Liver (tissue), 9 donors: ENCODE data around the gene NFIX. TPM values are rescaled to one million over a fixed set of nuclear protein-coding genes. Genes with fewer than 3 reads are reported as not detected.

Source experiments
- DNase-seq: peaks from one replicate; pipeline ENCODE4 v3.0.0-alpha.2; 2017; ENCODE audit warnings: low spot score
- H3K27ac ChIP-seq, 2 donors: one replicate each; pipeline ENCODE4 v1.7.0; 2013; ENCODE audit warnings: inconsistent platforms in 2 of 2, low read length in 2 of 2, control low read depth in 1 of 2, low read depth in 1 of 2, mild to moderate bottlenecking in 1 of 2
- H3K27me3 ChIP-seq, 4 donors: one replicate each; pipeline versions ENCODE4 v1.6.1 to v1.7.0; 2013; ENCODE audit warnings: low read length in 3 of 4, inconsistent platforms in 1 of 4, mild to moderate bottlenecking in 1 of 4, moderate library complexity in 1 of 4; ENCODE audit not compliant: control insufficient read depth in 4 of 4, insufficient read depth in 4 of 4
- H3K36me3 ChIP-seq, 4 donors: one replicate each; pipeline versions ENCODE4 v1.6.1 to v1.7.0; 2013; ENCODE audit warnings: low read length in 3 of 4, mild to moderate bottlenecking in 3 of 4, low read depth in 1 of 4, moderate library complexity in 1 of 4; ENCODE audit not compliant: control insufficient read depth in 4 of 4, insufficient read depth in 3 of 4
- H3K4me1 ChIP-seq, 4 donors: one replicate each; pipeline versions ENCODE4 v1.6.1 to v1.7.0; 2013; ENCODE audit warnings: low read length in 3 of 4, mild to moderate bottlenecking in 3 of 4, moderate library complexity in 1 of 4; ENCODE audit not compliant: control insufficient read depth in 4 of 4, insufficient read depth in 4 of 4
- H3K4me3 ChIP-seq, 3 donors: one replicate each; pipeline versions ENCODE4 v1.6.1 to v1.7.0; 2013; ENCODE audit warnings: low read length in 3 of 3, control low read depth in 1 of 3, low read depth in 1 of 3, mild to moderate bottlenecking in 1 of 3
- H3K9ac ChIP-seq, 2 donors: one replicate each; pipeline ENCODE4 v1.7.0; 2013; ENCODE audit warnings: low read length in 2 of 2, mild to moderate bottlenecking in 2 of 2, moderate library complexity in 2 of 2, control low read depth in 1 of 2, low read depth in 1 of 2
- H3K9me3 ChIP-seq, 4 donors: one replicate each; pipeline versions ENCODE4 v1.6.1 to v1.7.0; 2013; ENCODE audit warnings: low read length in 3 of 4; ENCODE audit not compliant: control insufficient read depth in 4 of 4
- EGR1 ChIP-seq, 2 donors: IDR thresholded peaks; 2 replicates each; pipeline ENCODE4 v1.6.1; 2016 to 2018; ENCODE audit warnings: antibody characterized with exemption in 2 of 2, low read depth in 2 of 2
- FOXA1 ChIP-seq: IDR thresholded peaks from 2 replicates; pipeline ENCODE4 v1.6.1; 2016; ENCODE audit warnings: antibody characterized with exemption
- FOXA2 ChIP-seq: IDR thresholded peaks from 2 replicates; pipeline ENCODE4 v1.6.1; 2016; ENCODE audit warnings: antibody characterized with exemption
- GABPA ChIP-seq, 2 donors: IDR thresholded peaks in 1 of 2; conservative IDR thresholded peaks in 1 of 2; 2 replicates each; pipeline ENCODE4 v1.6.1; 2016; ENCODE audit warnings: antibody characterized with exemption in 2 of 2, mild to moderate bottlenecking in 1 of 2, moderate library complexity in 1 of 2
- HNF4A ChIP-seq, 2 donors: conservative IDR thresholded peaks; 2 replicates each; pipeline ENCODE4 v1.6.1; 2016; ENCODE audit warnings: antibody characterized with exemption in 2 of 2, mild to moderate bottlenecking in 2 of 2
- HNF4G ChIP-seq: IDR thresholded peaks from 2 replicates; pipeline ENCODE4 v1.6.1; 2016; ENCODE audit warnings: antibody characterized with exemption
- JUND ChIP-seq, 2 donors: IDR thresholded peaks; 2 replicates each; pipeline ENCODE4 v1.6.1; 2016; ENCODE audit warnings: antibody characterized with exemption in 2 of 2
- RAD21 ChIP-seq, 2 donors: IDR thresholded peaks; 2 replicates each; pipeline ENCODE4 v1.6.1; 2016; ENCODE audit warnings: antibody characterized with exemption in 2 of 2, mild to moderate bottlenecking in 2 of 2
- RXRA ChIP-seq, 2 donors: IDR thresholded peaks; 2 replicates each; pipeline ENCODE4 v1.6.1; 2017 to 2018; ENCODE audit warnings: antibody characterized with exemption in 2 of 2, mild to moderate bottlenecking in 1 of 2
- SP1 ChIP-seq: IDR thresholded peaks from 2 replicates; pipeline ENCODE4 v1.6.1; 2018; ENCODE audit warnings: antibody characterized with exemption, mild to moderate bottlenecking
- TAF1 ChIP-seq: conservative IDR thresholded peaks from 2 replicates; pipeline ENCODE4 v1.6.1; 2016; ENCODE audit warnings: antibody characterized with exemption, mild to moderate bottlenecking
- YY1 ChIP-seq: IDR thresholded peaks from 2 replicates; pipeline ENCODE4 v1.6.1; 2016; ENCODE audit warnings: antibody characterized with exemption, mild to moderate bottlenecking
- WGBS: extraction: QIAGEN DNeasy Blood & Tissue Kit; methylation state at CpG from one replicate; pipeline ENCODE4 v1.1.7; 2013; 5-methylcytosine and 5-hydroxymethylcytosine counted together
- polyA plus RNA-seq, 2 donors: library from polyadenylated mRNA; stranded (reverse) in 1 of 2; unstranded in 1 of 2; fragments of 200-250 nt in 1 of 2; fragments of >200 nt in 1 of 2; fragmentation: Nextera tagmentation in 1 of 2; extraction: Ambion mirVana in 1 of 2; gene quantifications; one replicate each; pipeline versions ENCODE4 v1.2.1 to v1.2.3, GENCODE V29; 2013 to 2015
- total RNA-seq, 2 donors: library from RNA; depleted of rRNA; stranded (reverse); fragments of >200 nt; gene quantifications; one replicate each; pipeline ENCODE4 v1.2.3, GENCODE V29; 2014
- TF ChIP-seq, protein P1 (sequence below): fragments of 150-350 bp; IDR thresholded peaks from 2 replicates; pipeline ENCODE4 v1.5.1; 2017; ENCODE audit warnings: improper control_type of control experiment, low read depth, low read length; ENCODE audit not compliant: missing input control
- TF ChIP-seq, protein P2 (sequence below): IDR thresholded peaks from 2 replicates; pipeline ENCODE4 v1.6.1; 2016; ENCODE audit warnings: antibody characterized with exemption
- TF ChIP-seq, protein P3 (sequence below): IDR thresholded peaks from 2 replicates; pipeline ENCODE4 v1.6.1; 2016; ENCODE audit warnings: antibody characterized with exemption
- TF ChIP-seq, protein P4 (sequence below): IDR thresholded peaks from 2 replicates; pipeline ENCODE4 v1.6.1; 2016; ENCODE audit warnings: antibody characterized with exemption
- TF ChIP-seq, protein P5 (sequence below): IDR thresholded peaks from 2 replicates; pipeline ENCODE4 v1.6.1; 2016; ENCODE audit warnings: antibody characterized with exemption, mild to moderate bottlenecking
- donor health status: healthy.
- donor health status: healthy.
- donor health status: healthy.
- donor health status: healthy.
- donor health status: healthy.

Gene NFIX
- total and polyA plus RNA-seq, 4 donors, result 3.3 to 18.4 (median 12.6) TPM

DNA sequence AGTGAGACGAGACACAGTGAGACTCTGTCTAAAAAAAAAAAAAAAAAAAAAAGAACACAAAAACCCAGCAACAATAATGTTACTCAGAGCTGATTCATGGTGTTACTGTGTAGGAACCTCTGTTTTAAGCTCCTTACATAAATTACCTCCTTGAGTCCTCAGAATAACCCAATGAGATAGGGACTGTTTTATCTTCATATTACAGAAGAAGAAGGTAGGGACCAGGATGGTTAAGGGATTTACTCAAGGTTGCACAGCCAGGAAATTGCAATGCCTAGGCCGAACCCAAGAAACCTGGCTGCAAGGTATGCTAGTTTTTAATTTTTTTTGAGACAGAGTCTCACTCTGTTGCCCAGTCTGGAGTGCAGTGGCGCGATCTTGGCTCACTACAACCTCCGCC, 27.4 kb upstream of the NFIX start:
- TF ChIP-seq JUND (IDR thresholded peaks at IDR 0.05), result no peak
- TF ChIP-seq FOXA2, result no peak
- TF ChIP-seq GABPA (IDR thresholded peaks at IDR 0.05 in 1 of 2, conservative IDR thresholded peaks at IDR 0.05 in 1 of 2), result no peak
- TF ChIP-seq HNF4G, result no peak
- TF ChIP-seq RXRA (IDR thresholded peaks at IDR 0.05), result no peak
- TF ChIP-seq FOXA1, result no peak
- TF ChIP-seq, protein P1, sequence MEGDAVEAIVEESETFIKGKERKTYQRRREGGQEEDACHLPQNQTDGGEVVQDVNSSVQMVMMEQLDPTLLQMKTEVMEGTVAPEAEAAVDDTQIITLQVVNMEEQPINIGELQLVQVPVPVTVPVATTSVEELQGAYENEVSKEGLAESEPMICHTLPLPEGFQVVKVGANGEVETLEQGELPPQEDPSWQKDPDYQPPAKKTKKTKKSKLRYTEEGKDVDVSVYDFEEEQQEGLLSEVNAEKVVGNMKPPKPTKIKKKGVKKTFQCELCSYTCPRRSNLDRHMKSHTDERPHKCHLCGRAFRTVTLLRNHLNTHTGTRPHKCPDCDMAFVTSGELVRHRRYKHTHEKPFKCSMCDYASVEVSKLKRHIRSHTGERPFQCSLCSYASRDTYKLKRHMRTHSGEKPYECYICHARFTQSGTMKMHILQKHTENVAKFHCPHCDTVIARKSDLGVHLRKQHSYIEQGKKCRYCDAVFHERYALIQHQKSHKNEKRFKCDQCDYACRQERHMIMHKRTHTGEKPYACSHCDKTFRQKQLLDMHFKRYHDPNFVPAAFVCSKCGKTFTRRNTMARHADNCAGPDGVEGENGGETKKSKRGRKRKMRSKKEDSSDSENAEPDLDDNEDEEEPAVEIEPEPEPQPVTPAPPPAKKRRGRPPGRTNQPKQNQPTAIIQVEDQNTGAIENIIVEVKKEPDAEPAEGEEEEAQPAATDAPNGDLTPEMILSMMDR, result no peak
- no peak for TF ChIP-seq RAD21 (IDR thresholded peaks at IDR 0.05)
- TF ChIP-seq YY1, result no peak
- TF ChIP-seq, protein P2, sequence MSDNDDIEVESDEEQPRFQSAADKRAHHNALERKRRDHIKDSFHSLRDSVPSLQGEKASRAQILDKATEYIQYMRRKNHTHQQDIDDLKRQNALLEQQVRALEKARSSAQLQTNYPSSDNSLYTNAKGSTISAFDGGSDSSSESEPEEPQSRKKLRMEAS, result no peak
- TF ChIP-seq, protein P3, sequence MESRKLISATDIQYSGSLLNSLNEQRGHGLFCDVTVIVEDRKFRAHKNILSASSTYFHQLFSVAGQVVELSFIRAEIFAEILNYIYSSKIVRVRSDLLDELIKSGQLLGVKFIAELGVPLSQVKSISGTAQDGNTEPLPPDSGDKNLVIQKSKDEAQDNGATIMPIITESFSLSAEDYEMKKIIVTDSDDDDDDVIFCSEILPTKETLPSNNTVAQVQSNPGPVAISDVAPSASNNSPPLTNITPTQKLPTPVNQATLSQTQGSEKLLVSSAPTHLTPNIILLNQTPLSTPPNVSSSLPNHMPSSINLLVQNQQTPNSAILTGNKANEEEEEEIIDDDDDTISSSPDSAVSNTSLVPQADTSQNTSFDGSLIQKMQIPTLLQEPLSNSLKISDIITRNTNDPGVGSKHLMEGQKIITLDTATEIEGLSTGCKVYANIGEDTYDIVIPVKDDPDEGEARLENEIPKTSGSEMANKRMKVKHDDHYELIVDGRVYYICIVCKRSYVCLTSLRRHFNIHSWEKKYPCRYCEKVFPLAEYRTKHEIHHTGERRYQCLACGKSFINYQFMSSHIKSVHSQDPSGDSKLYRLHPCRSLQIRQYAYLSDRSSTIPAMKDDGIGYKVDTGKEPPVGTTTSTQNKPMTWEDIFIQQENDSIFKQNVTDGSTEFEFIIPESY, result no peak
- TF ChIP-seq EGR1 (IDR thresholded peaks at IDR 0.05; ENCODE audit: low read depth in 2 of 2), result no peak
- TF ChIP-seq, protein P4, sequence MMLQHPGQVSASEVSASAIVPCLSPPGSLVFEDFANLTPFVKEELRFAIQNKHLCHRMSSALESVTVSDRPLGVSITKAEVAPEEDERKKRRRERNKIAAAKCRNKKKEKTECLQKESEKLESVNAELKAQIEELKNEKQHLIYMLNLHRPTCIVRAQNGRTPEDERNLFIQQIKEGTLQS, result no peak
- no peak for TF ChIP-seq SP1
- TF ChIP-seq, protein P5, sequence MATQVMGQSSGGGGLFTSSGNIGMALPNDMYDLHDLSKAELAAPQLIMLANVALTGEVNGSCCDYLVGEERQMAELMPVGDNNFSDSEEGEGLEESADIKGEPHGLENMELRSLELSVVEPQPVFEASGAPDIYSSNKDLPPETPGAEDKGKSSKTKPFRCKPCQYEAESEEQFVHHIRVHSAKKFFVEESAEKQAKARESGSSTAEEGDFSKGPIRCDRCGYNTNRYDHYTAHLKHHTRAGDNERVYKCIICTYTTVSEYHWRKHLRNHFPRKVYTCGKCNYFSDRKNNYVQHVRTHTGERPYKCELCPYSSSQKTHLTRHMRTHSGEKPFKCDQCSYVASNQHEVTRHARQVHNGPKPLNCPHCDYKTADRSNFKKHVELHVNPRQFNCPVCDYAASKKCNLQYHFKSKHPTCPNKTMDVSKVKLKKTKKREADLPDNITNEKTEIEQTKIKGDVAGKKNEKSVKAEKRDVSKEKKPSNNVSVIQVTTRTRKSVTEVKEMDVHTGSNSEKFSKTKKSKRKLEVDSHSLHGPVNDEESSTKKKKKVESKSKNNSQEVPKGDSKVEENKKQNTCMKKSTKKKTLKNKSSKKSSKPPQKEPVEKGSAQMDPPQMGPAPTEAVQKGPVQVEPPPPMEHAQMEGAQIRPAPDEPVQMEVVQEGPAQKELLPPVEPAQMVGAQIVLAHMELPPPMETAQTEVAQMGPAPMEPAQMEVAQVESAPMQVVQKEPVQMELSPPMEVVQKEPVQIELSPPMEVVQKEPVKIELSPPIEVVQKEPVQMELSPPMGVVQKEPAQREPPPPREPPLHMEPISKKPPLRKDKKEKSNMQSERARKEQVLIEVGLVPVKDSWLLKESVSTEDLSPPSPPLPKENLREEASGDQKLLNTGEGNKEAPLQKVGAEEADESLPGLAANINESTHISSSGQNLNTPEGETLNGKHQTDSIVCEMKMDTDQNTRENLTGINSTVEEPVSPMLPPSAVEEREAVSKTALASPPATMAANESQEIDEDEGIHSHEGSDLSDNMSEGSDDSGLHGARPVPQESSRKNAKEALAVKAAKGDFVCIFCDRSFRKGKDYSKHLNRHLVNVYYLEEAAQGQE, result no peak
- TF ChIP-seq TAF1, result no peak
- no peak for TF ChIP-seq HNF4A (conservative IDR thresholded peaks at IDR 0.05)
- no peak for DNase-seq
- Histone ChIP-seq H3K9ac (no peak overlapping the region), H3K36me3 (no peaks in the 10 kb centered on the region), H3K27ac (no peak overlapping the region), H3K4me3 (no peak overlapping the region), H3K9me3 (no peaks in the 10 kb centered on the region), H3K4me1 (peaks cover 0 to 15% (median 10%) of the 10 kb centered on the region in 4 donors), H3K27me3 (no peaks in the 10 kb centered on the region)
- 95% methylated on average over 5 of the region's 5 CpGs for WGBS
